Right lobe of liver (tissue), 6 donors: ENCODE data around the gene PRR20G. TPM values are rescaled to one million over a fixed set of nuclear protein-coding genes. Genes with fewer than 3 reads are reported as not detected.
"Not testable (repeated sequence)": the region's sequence is repeated elsewhere in the genome, so short reads cannot be mapped to it uniquely, and the experiment has no call there.

Experiments used
- ATAC-seq, 4 donors: fragments of 200-7000 bp; cut with Tn5 transposase; one replicate each; pipeline ENCODE4 v1.9.1; 2020; ENCODE audit warnings: mild to moderate bottlenecking in 4 of 4, moderate library complexity in 4 of 4
- DNase-seq, 3 donors: peaks; one replicate each; pipeline ENCODE4 v3.0.0-alpha.2; 2020
- H3K27ac ChIP-seq, 3 donors: fragments of 200-600 bp; one replicate each; pipeline ENCODE4 v1.8.0; 2022
- H3K27me3 ChIP-seq, 2 donors: fragments of 200-600 bp; one replicate each; pipeline ENCODE4 v1.8.0; 2022
- H3K36me3 ChIP-seq, 4 donors: fragments of 200-600 bp; sonication (generic) in 1 of 4; one replicate each; pipeline versions ENCODE4 v1.5.1 to v1.8.0; 2017 to 2022; ENCODE audit warnings: control low read depth in 1 of 4
- H3K4me1 ChIP-seq, 4 donors: fragments of 200-600 bp; sonication (generic) in 1 of 4; one replicate each; pipeline versions ENCODE4 v1.5.1 to v1.8.0; 2017 to 2022; ENCODE audit warnings: control low read depth in 1 of 4
- H3K4me3 ChIP-seq, 3 donors: fragments of 200-600 bp; one replicate each; pipeline ENCODE4 v1.8.0; 2022
- H3K9me3 ChIP-seq, 4 donors: fragments of 200-600 bp; sonication (generic) in 1 of 4; one replicate each; pipeline versions ENCODE4 v1.5.1 to v1.8.0; 2017 to 2022; ENCODE audit warnings: control low read depth in 1 of 4
- POLR2A ChIP-seq: fragments of 450-650 bp; IDR thresholded peaks from one replicate; pipeline ENCODE4 v1.6.1; 2017; ENCODE audit warnings: antibody characterized with exemption, mild to moderate bottlenecking
- WGBS: methylation state at CpG from one replicate; pipeline ENCODE4 v1.1.6; 2018; ENCODE audit warnings: low coverage, low lambda C conversion rate; ENCODE audit not compliant: insufficient coverage; ENCODE audit errors: missing lambda C conversion rate; 5-methylcytosine and 5-hydroxymethylcytosine counted together
- intact Hi-C, 2 donors: fragments of 100-400 bp; cut with DNase I; formaldehyde crosslinking; loops; one replicate each; pipeline versions ENCODE4 v1.11.2 to v1.14.1; 2022
- total RNA-seq, 6 experiments: library from RNA; depleted of rRNA in 2 of 6; stranded (reverse); fragments of >200 nt in 2 of 6; fragmentation: NEBNext Ultra II Directional in 3 of 6; extraction: Animal tissue kit (Norgen Biotek cat#: 25700) in 3 of 6; gene quantifications; one replicate each; pipeline versions ENCODE4 v1.1.0 to v1.2.4, GENCODE V29; 2016 to 2023
- TF ChIP-seq, protein P1 (sequence below), 4 donors: fragments of 200-600 bp in 3 of 4; fragments of 450-650 bp in 1 of 4; IDR thresholded peaks; one replicate each; pipeline versions ENCODE4 v1.5.1 to v1.8.0; 2016 to 2022; ENCODE audit warnings: antibody characterized with exemption in 4 of 4, mild to moderate bottlenecking in 2 of 4
- donor health status: DM: no; HTN: yes; CAD: no.
- donor health status: DM: no; HTN: no; CAD: no.
- donor health status: DM: no; HTN: no; CAD: no.
- donor health status: DM: no; HTN: yes; CAD: no.
- donor health status: DM: no; HTN: yes; CAD: no.

PRR20G gene
- total RNA-seq, 6 experiments from 2014 or later, result not detected

- ATAC-seq (peak; percentile 52 to 81 (median 66)), DNase-seq (no peak)
- no peaks in the 10 kb centered on the region for H3K9me3 ChIP-seq
- intact Hi-C loops, result no loop called here
- TF ChIP-seq, protein P1, sequence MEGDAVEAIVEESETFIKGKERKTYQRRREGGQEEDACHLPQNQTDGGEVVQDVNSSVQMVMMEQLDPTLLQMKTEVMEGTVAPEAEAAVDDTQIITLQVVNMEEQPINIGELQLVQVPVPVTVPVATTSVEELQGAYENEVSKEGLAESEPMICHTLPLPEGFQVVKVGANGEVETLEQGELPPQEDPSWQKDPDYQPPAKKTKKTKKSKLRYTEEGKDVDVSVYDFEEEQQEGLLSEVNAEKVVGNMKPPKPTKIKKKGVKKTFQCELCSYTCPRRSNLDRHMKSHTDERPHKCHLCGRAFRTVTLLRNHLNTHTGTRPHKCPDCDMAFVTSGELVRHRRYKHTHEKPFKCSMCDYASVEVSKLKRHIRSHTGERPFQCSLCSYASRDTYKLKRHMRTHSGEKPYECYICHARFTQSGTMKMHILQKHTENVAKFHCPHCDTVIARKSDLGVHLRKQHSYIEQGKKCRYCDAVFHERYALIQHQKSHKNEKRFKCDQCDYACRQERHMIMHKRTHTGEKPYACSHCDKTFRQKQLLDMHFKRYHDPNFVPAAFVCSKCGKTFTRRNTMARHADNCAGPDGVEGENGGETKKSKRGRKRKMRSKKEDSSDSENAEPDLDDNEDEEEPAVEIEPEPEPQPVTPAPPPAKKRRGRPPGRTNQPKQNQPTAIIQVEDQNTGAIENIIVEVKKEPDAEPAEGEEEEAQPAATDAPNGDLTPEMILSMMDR (IDR thresholded peaks at IDR 0.05), result no peak
- no peak for TF ChIP-seq POLR2A
- WGBS, result 67% methylated on average over 6 of the region's 6 CpGs
- H3K4me3 ChIP-seq, result no peak overlapping the region
- H3K27me3 ChIP-seq, result no peaks in the 10 kb centered on the region
- no peaks in the 10 kb centered on the region for H3K36me3 ChIP-seq
- H3K4me1 ChIP-seq, result no peaks in the 10 kb centered on the region
- no peak overlapping the region for H3K27ac ChIP-seq
Observed at GRCh38 chr3:127299276-127299675, 11.4 kb upstream of the PRR20G start.

GRCh38 chr3:127296959-127297358 is 9.1 kb upstream of the PRR20G start:
- H3K36me3 ChIP-seq, result no peaks in the 10 kb centered on the region
- no peaks in the 10 kb centered on the region for H3K27me3 ChIP-seq
- intact Hi-C loops, result no loop called here
- ATAC-seq (no peak), DNase-seq (no peak)
- H3K4me3 ChIP-seq, result no peak overlapping the region
- H3K4me1 ChIP-seq, result no peaks in the 10 kb centered on the region
- no peak overlapping the region for H3K27ac ChIP-seq
- 41% methylated on average over 5 of the region's 5 CpGs for WGBS
- TF ChIP-seq, protein P1 (IDR thresholded peaks at IDR 0.05), result no peak
- TF ChIP-seq POLR2A, result no peak
- H3K9me3 ChIP-seq, result no peaks in the 10 kb centered on the region

DNA sequence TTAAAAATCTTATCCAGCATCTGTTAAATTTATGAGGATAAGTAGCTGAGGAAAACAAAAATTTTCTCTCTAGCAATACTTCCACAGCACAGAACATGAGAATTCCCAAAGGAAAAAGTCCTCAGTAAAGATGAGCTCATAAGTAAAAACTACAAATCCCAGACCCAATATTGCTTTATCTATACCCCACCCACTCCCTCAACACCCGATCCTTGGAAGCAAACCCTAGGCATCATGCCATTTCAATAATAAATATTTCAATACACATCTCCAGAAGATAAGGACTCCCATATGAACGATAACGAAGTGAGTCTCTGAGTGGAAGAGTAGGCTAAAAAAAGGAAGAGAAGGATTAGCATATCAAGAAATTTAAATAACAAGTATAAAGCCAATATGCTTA is 8.3 kb upstream of the PRR20G start:
- Histone ChIP-seq H3K4me3 (no peak overlapping the region), H3K9me3 (no peaks in the 10 kb centered on the region), H3K4me1 (no peaks in the 10 kb centered on the region), H3K36me3 (no peaks in the 10 kb centered on the region), H3K27ac (no peak overlapping the region), H3K27me3 (no peaks in the 10 kb centered on the region)
- intact Hi-C loops, result no loop called here
- DNase-seq (no peak), ATAC-seq (no peak)
- TF ChIP-seq, protein P1 (IDR thresholded peaks at IDR 0.05), result no peak
- TF ChIP-seq POLR2A, result no peak
- 40% methylated on average over 3 of the region's 3 CpGs for WGBS

DNA sequence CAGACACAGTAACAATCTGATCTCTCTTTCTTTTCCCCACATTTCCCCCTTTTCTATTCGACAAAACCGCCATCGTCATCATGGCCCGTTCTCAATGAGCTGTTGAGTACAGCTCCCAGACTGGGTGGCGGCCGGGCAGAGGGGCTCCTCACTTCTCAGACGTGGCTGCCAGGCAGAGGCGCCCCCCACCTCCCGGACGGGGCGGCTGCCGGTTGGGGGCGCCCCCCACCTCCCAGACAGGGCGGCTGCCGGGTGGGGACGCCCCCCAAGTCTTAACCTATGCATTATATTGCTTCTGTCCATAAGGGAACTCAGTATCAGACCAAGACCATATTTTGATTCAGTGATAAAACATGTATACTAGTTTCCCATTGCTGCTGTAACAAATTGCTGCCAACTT is 5.8 kb upstream of the PRR20G start:
- ATAC-seq, H3K9me3 ChIP-seq, H3K27me3 ChIP-seq, H3K4me1 ChIP-seq, DNase-seq, H3K36me3 ChIP-seq, H3K4me3 ChIP-seq, intact Hi-C loops, H3K27ac ChIP-seq: not testable (repeated sequence)
- 78% methylated on average over 9 of the region's 16 CpGs for WGBS

DNA sequence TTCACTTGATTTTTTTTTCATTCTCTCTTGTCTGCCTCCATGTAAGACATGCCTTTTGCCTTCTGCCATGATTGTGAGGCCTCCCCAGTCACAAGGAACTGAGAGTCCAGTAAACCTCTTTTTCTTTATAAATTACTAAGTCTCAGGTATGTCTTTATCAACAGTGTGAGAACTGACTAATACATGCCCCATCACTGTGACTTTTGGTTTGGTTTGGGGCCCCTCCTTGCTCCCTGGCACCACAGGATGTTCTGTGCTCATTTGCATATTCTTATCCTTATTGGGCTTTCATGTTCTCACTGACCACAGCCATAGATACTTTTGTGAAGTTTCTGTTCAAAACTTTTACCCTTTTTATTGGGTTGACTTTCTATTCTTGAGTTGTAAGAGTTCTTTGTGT is 3.8 kb upstream of the PRR20G start:
- no peaks in the 10 kb centered on the region for H3K9me3 ChIP-seq
- intact Hi-C loops, result no loop called here
- no peak overlapping the region for H3K4me3 ChIP-seq
- ATAC-seq (no peak), DNase-seq (no peak)
- no peaks in the 10 kb centered on the region for H3K4me1 ChIP-seq
- H3K36me3 ChIP-seq, result no peaks in the 10 kb centered on the region
- H3K27me3 ChIP-seq, result no peaks in the 10 kb centered on the region
- no peak overlapping the region for H3K27ac ChIP-seq
- TF ChIP-seq, protein P1 (IDR thresholded peaks at IDR 0.05), result no peak
- no peak for TF ChIP-seq POLR2A
